ENCODE results near the gene COL6A5. TPM values are rescaled to one million over a fixed set of nuclear protein-coding genes. Genes with fewer than 3 reads are reported as not detected.

COL6A5 gene
- total RNA-seq, 4 donors from 2014 or later = 0.11 TPM; not detected in 3

- H3K4me1 ChIP-seq = no peaks in the 10 kb centered on the region
- no peaks in the 10 kb centered on the region for H3K9me3 ChIP-seq
- intact Hi-C loops (cut with DNase I) = no loop called here
- H3K36me3 ChIP-seq = no peaks in the 10 kb centered on the region
- H3K4me3 ChIP-seq (replicated peaks in 1 of 3) = no peak overlapping the region
- no peak overlapping the region for H3K27ac ChIP-seq
- TF ChIP-seq POLR2A (IDR thresholded peaks at IDR 0.05) (no peak), CTCF (IDR thresholded peaks at IDR 0.05) (no peak)
- H3K27me3 ChIP-seq = no peaks in the 10 kb centered on the region
- DNase-seq = no peak
- WGBS, 2 donors = 53 to 67% methylated on average over 1 of the region's 1 CpG
Observed at GRCh38 chr3:130514681-130515080, 169.2 kb downstream of the COL6A5 start.

- no peaks in the 10 kb centered on the region for H3K36me3 ChIP-seq
- no peak overlapping the region for H3K27ac ChIP-seq
- H3K9me3 ChIP-seq = no peaks in the 10 kb centered on the region
- WGBS, 2 donors = 95 to 98% methylated on average over 2 of the region's 2 CpGs
- intact Hi-C loops (cut with DNase I) = no loop called here
- TF ChIP-seq CTCF (IDR thresholded peaks at IDR 0.05) = no peak
- TF ChIP-seq POLR2A (IDR thresholded peaks at IDR 0.05) = no peak
- DNase-seq = no peak
- no peaks in the 10 kb centered on the region for H3K27me3 ChIP-seq
- H3K4me1 ChIP-seq = no peaks in the 10 kb centered on the region
- no peak overlapping the region for H3K4me3 ChIP-seq (replicated peaks in 1 of 3)
Observed at GRCh38 chr3:130515755-130516154, 170.3 kb downstream of the COL6A5 start.

DNA sequence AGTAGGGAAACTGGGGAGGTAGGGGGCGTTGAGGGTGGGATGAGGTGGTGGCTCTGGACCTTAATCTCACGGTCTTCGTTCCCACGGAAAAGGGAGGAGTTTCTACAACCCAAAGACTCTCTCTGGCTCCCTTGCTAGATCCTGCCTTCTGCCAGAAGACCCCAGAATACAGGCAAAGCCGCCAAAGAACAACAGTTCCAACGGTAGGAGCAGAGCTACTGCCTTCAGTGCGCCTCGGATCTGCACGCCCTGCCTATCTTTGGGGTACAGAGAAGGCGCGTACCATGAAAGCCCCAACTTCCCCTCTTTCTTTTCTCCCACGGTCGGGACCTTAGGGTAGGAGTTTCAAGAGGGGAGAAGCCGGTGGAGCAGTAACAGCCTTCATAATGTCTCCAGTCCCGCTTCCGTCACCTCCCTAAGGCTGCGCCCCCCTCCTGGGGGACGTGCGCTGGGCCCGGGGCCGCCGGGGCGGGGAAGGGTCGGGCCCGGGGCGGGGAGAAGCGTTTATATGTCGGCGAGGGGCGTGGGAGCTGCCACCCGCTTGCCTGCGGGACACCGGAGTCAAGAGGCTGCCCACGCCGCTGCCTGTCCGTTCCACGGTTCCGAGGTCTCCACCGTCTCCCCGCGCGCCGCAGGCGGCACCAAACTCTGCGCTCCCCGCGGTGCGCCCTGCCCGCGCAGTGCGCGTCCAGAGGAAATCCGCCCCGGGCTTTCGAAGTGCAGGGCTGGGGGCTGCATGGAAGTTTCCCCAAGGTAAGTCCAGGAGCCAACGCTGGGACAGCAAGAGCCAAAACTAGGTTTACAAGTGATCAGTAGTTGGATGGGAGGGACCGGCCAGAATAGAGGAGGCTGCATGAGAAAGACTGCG is 171.4 kb downstream of the COL6A5 start, which contains the start of gene COL6A6:
Gene COL6A6, plus strand, starts transcription at position 533 of the 868 bp plus-strand sequence. CDS start 43,188 bp downstream, outside the sequence.
- WGBS, 2 donors = 5 to 7% methylated on average over 17 to 28 of the region's 58 CpGs
- H3K9me3 ChIP-seq = no peaks in the 10 kb centered on the region
- H3K27ac ChIP-seq = no peak within 1 kb of the TSS
- H3K36me3 ChIP-seq = no peaks in the 10 kb centered on the region
- TF ChIP-seq CTCF (IDR thresholded peaks at IDR 0.05) = no peak
- no peak for TF ChIP-seq POLR2A (IDR thresholded peaks at IDR 0.05)
- no peak within 1 kb of the TSS for H3K4me3 ChIP-seq (replicated peaks in 1 of 3)
- H3K4me1 ChIP-seq = no peaks in the 10 kb centered on the region
- H3K27me3 ChIP-seq = no peaks in the 10 kb centered on the region
- no peak for DNase-seq
- intact Hi-C loops (cut with DNase I) = no loop called here

DNA sequence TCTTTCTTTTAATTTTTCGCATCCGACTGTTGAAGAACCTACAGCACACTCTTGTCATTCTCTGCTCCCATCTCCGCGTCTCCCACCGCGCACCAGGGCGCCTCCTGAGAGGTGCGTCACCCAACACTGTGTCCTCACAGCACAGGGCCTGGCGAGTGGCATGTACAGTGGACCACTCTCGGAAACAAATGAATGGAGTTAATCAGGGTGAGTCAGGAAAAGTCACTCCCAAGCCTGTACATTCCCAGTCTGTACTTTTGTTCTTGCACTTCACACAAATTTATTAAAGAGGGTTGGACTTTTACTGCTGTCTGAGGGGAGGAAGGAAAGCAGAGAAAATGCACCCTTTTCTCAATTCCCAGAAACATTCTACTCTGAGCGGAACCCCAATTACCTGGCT is 172.1 kb downstream of the COL6A5 start:
- intact Hi-C loops (cut with DNase I) = no loop called here
- DNase-seq = no peak
- H3K9me3 ChIP-seq = no peaks in the 10 kb centered on the region
- TF ChIP-seq POLR2A (IDR thresholded peaks at IDR 0.05) = no peak
- no peak for TF ChIP-seq CTCF (IDR thresholded peaks at IDR 0.05)
- WGBS, 2 donors = 19 to 20% methylated on average over 11 of the region's 11 CpGs
- no peak overlapping the region for H3K4me3 ChIP-seq (replicated peaks in 1 of 3)
- H3K27me3 ChIP-seq = no peaks in the 10 kb centered on the region
- H3K4me1 ChIP-seq = no peaks in the 10 kb centered on the region
- no peak overlapping the region for H3K27ac ChIP-seq
- no peaks in the 10 kb centered on the region for H3K36me3 ChIP-seq

- intact Hi-C loops (cut with DNase I) = no loop called here
- TF ChIP-seq CTCF (IDR thresholded peaks at IDR 0.05) = no peak
- TF ChIP-seq POLR2A (IDR thresholded peaks at IDR 0.05) = no peak
- WGBS, 2 donors = 89 to 96% methylated on average over 4 of the region's 4 CpGs
Observed at GRCh38 chr3:130519754-130520153, 174.3 kb downstream of the COL6A5 start.

More at GRCh38 chr3:130519754-130520153, 174.3 kb downstream of the COL6A5 start:
- Histone ChIP-seq H3K9me3 (no peaks in the 10 kb centered on the region), H3K27ac (no peak overlapping the region), H3K36me3 (no peaks in the 10 kb centered on the region), H3K4me1 (no peaks in the 10 kb centered on the region), H3K27me3 (no peaks in the 10 kb centered on the region), H3K4me3 (replicated peaks in 1 of 3) (no peak overlapping the region)
- DNase-seq = no peak

All from thyroid gland (tissue), 4 donors.